ENCODE results near the gene TXNDC16. TPM values are rescaled to one million over a fixed set of nuclear protein-coding genes. Genes with fewer than 3 reads are reported as not detected.
"Not testable (repeated sequence)": the region's sequence is repeated elsewhere in the genome, so short reads cannot be mapped to it uniquely, and the experiment has no call there.

Gene TXNDC16
- total RNA-seq, 3 donors from 2014 or later = 8.6 to 10.3 (median 9.7) TPM

DNA sequence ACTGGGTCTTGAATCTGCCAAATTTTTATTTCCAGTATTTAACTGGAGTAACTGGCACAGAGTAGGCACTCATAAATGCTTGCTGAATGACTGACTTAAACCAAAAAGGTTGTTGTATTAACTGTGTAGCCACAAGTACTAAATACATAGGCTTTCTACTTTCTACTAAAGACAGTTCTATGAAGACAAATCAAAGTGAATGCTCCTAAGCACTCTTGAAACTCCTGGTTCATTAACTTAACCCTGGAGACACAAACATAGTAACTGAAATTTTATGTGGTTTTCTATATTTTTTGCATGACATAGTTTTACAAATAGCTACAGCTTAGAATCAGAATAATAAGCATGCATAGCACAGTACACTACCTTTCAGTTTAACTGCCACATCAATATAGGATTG, 70.4 kb downstream of the TXNDC16 start:
- Histone ChIP-seq H3K4me3 (no peak overlapping the region), H3K9me3 (no peaks in the 10 kb centered on the region), H3K4me1 (ENCODE audit: low read depth) (no peaks in the 10 kb centered on the region), H3K36me3 (ENCODE audit: low read depth) (no peaks in the 10 kb centered on the region)
- TF ChIP-seq, protein P1, sequence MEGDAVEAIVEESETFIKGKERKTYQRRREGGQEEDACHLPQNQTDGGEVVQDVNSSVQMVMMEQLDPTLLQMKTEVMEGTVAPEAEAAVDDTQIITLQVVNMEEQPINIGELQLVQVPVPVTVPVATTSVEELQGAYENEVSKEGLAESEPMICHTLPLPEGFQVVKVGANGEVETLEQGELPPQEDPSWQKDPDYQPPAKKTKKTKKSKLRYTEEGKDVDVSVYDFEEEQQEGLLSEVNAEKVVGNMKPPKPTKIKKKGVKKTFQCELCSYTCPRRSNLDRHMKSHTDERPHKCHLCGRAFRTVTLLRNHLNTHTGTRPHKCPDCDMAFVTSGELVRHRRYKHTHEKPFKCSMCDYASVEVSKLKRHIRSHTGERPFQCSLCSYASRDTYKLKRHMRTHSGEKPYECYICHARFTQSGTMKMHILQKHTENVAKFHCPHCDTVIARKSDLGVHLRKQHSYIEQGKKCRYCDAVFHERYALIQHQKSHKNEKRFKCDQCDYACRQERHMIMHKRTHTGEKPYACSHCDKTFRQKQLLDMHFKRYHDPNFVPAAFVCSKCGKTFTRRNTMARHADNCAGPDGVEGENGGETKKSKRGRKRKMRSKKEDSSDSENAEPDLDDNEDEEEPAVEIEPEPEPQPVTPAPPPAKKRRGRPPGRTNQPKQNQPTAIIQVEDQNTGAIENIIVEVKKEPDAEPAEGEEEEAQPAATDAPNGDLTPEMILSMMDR (IDR thresholded peaks at IDR 0.05) = no peak
- intact Hi-C loops (cut with DNase I, micrococcal nuclease) = no loop called here
- DNase-seq = no peak
- ATAC-seq = no peak

DNA sequence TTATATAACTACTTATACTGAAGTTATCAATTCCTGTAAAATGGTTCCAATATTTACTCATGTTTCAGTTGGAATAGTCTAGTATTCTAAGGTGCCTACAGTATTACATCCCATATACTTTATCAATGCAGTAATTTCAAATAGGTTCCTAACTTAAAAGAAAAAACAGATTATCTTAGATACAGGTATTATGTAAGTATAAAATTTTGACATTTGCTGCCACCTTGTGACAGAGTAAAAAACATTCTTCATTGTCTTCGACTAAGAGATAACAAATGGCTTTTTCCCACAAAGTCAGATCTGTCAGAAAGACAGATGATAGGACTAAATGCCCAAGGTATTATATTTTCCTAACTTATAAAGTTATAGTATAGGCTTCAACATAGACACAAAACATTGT, 78.7 kb downstream of the TXNDC16 start:
- Histone ChIP-seq H3K36me3 (ENCODE audit: low read depth) (no peaks in the 10 kb centered on the region), H3K4me3 (no peak overlapping the region), H3K4me1 (ENCODE audit: low read depth) (peaks cover 6% of the 10 kb centered on the region), H3K9me3 (no peaks in the 10 kb centered on the region)
- TF ChIP-seq, protein P1 (IDR thresholded peaks at IDR 0.05) = no peak
- DNase-seq = peak in 1 of 3 donors; percentile 14
- ATAC-seq = peak; percentile 44
- intact Hi-C loops (cut with DNase I, micrococcal nuclease) = loop anchor here (5.0 kb wide), 2 partner anchors 171 to 176 kb away; no protein-coding TSS in a partner anchor

- Histone ChIP-seq H3K4me3 (no peak overlapping the region), H3K9me3 (no peaks in the 10 kb centered on the region), H3K36me3 (ENCODE audit: low read depth) (no peaks in the 10 kb centered on the region), H3K4me1 (ENCODE audit: low read depth) (peaks cover 6% of the 10 kb centered on the region)
- intact Hi-C loops (cut with DNase I, micrococcal nuclease) = loop anchor here (5.0 kb wide), 2 partner anchors 170 to 175 kb away; no protein-coding TSS in a partner anchor
- no peak for DNase-seq
- TF ChIP-seq, protein P1 (IDR thresholded peaks at IDR 0.05) = no peak
- ATAC-seq = peak; percentile 23
Measured at GRCh38 chr14:52472728-52473127, 79.6 kb downstream of the TXNDC16 start.

DNA sequence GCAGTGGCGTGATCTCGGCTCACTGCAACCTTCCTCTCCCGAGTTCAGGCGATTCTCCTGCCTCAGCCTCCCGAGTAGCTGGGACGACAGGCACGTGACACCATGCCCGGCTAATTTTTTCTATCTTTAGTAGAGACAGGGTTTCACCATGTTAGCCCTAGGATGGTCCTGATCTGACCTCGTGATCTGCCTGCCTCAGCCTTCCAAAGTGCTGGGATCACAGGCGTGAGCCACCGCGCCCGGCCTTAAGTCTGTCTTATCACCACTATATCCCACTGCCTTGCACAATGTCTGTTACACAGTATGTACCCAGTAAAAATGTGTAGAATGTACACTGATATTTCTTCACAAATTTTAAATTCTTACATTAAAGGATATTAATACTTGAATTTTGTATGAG, 80.1 kb downstream of the TXNDC16 start:
- not testable (repeated sequence) for ATAC-seq

GRCh38 chr14:52467515-52468266, 84.6 kb downstream of the TXNDC16 start:
- DNase-seq (no peak), ATAC-seq (no peak)
- Histone ChIP-seq H3K9me3 (no peaks in the 10 kb centered on the region), H3K4me1 (ENCODE audit: low read depth) (no peaks in the 10 kb centered on the region), H3K36me3 (ENCODE audit: low read depth) (no peaks in the 10 kb centered on the region), H3K4me3 (no peak overlapping the region)
- TF ChIP-seq, protein P1 (IDR thresholded peaks at IDR 0.05) = no peak
- intact Hi-C loops (cut with DNase I, micrococcal nuclease) = no loop called here

More for the DNA sequence above, 80.1 kb downstream of the TXNDC16 start:
- DNase-seq; H3K4me3 ChIP-seq; H3K9me3 ChIP-seq; H3K36me3 ChIP-seq (ENCODE audit: low read depth); H3K4me1 ChIP-seq (ENCODE audit: low read depth): not testable (repeated sequence)
- intact Hi-C loops (cut with DNase I, micrococcal nuclease) = loop anchor here (5.0 kb wide), 2 partner anchors 170 to 175 kb away; no protein-coding TSS in a partner anchor

GRCh38 chr14:52464175-52464574, 88.1 kb downstream of the TXNDC16 start:
- intact Hi-C loops (cut with DNase I, micrococcal nuclease) = no loop called here
- no peak overlapping the region for H3K4me3 ChIP-seq
- H3K9me3 ChIP-seq = peaks cover 7% of the 10 kb centered on the region
- ATAC-seq (no peak), DNase-seq (no peak)
- H3K36me3 ChIP-seq (ENCODE audit: low read depth) = no peaks in the 10 kb centered on the region
- TF ChIP-seq, protein P1 (IDR thresholded peaks at IDR 0.05) = no peak
- no peaks in the 10 kb centered on the region for H3K4me1 ChIP-seq (ENCODE audit: low read depth)
